GM12873 (cell line): ENCODE data around the gene PRMT7.
A peak's percentile ranks its signal among the peaks of the same experiment; 100 is the strongest.

Experiments used
- CTCF ChIP-seq: IDR thresholded peaks from 2 replicates; pipeline ENCODE4 v1.5.1; 2012; ENCODE audit warnings: low read depth, mild to moderate bottlenecking, moderate library complexity, low read length, control low read depth; ENCODE audit not compliant: insufficient read depth; ENCODE audit errors: missing control alignments

The PRMT7 gene

DNA sequence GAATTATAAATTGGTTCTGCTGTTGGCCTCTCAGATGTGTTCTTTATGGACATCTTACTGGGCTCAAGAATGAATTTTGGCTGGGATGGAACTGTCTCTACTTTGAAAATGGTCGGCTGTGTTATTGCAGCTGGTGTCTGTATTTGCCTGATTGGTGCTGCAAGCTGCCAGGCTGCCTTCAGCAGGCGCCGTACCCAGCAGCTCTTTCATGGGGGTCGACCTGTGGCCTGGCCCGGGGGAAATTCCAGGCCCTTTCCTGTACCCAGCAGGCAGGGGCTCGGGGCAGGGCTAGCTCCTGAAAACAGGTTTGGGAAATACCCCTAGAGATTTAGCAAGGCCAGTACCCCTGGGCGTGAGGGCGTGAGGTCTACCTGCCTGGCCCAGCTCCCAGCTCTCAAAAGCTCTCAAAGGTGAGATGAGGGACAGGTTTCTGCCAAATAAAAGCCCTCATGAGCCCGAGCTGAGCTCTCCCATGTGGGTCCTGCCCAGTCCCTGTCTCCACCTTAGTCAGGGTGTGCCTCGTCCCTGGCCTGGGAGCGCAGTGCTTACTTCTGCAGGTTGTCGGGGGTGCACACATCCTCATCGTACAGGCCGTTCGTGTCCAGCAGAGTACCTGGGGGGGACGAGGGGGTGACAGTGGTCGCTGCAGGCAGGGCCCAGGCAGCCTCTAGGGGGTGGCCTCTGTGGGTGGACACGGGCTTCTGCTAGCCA lies 52.3 kb downstream of the PRMT7 start:
- no peak for TF ChIP-seq CTCF

- no peak for TF ChIP-seq CTCF
These were observed 53.1 kb downstream of the PRMT7 start for GRCh38 chr16:68363658-68364521.

GRCh38 chr16:68364561-68364998 lies 53.8 kb downstream of the PRMT7 start:
- TF ChIP-seq CTCF = peak; percentile 43

- no peak for TF ChIP-seq CTCF
These were observed 54.5 kb downstream of the PRMT7 start for GRCh38 chr16:68365167-68365817.

- no peak for TF ChIP-seq CTCF
These were observed 55.2 kb downstream of the PRMT7 start for GRCh38 chr16:68366062-68366461.

DNA sequence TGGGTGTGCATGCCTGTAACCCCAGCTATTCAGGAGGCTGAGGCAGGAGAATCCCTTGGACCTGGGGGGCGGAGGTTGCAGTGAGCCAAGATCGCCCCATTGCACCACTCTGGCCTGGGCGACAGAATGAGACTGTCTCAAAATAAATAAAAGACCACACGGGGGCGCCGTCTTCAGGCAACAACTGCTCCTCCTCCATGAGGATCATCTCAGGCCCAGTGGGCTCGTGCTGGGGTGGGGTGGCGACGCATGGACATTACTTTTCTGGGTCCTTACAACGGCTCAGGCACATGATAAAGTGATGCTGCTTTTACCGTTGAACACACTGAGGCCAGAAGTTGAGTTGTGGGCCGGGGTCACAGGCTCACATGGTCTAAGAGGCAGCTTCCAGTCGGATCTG lies 56.2 kb downstream of the PRMT7 start:
- TF ChIP-seq CTCF = peak; percentile 62

DNA sequence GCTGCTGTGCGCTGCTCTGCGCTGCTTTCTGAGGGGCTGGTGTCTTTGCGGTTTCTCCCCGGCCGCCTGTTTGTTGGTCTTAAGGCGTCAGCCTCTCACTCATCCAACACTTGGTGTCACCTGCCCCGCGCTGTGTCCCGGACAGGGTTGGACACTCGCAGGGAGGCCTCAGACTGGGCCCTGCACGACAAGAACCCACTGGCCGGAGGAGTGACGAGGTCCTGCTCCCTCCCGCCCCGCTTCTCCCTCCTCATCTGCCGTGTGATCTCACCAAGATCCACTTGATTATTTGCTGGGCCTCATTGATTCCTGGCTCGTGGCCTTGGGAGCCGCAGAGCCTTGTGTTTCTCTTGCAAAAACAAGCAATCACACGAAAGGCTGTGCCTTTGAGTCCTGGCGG lies 56.6 kb downstream of the PRMT7 start:
- TF ChIP-seq CTCF = no peak
